Hepatic stellate cell (primary cell): ENCODE measurements around the gene DNASE2B.
A peak's percentile ranks its signal among the peaks of the same experiment; 100 is the strongest.
"Not testable (repeated sequence)": the region's sequence is repeated elsewhere in the genome, so short reads cannot be mapped to it uniquely, and the experiment has no call there.

Source experiments
- DNase-seq: peaks from one replicate; pipeline ENCODE4 v3.0.0; 2011; ENCODE audit warnings: low spot score

The DNASE2B gene

GRCh38 chr1:84412316-84412942 lies 14.1 kb downstream of the DNASE2B start:
- DNase-seq = peak; percentile 49

DNA sequence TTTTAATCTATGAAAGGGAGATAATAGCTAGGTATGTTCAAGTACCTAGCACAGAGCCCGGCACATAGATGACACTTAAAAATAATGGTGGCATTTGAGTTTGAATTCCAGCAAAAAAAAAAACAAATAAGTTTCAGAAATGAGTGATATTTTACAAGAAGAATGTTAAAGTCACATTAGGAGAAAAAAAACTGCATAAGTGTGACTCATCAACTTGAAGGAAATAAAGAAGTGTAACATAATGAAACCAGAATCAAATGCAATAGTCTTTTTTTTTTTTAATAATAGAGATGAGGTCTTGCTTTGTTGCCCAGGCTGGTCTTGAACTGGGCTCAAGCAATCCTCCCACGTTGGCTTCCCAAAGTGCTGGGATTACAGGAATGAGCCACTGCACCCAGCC lies 17.1 kb downstream of the DNASE2B start:
- DNase-seq = no peak

DNA sequence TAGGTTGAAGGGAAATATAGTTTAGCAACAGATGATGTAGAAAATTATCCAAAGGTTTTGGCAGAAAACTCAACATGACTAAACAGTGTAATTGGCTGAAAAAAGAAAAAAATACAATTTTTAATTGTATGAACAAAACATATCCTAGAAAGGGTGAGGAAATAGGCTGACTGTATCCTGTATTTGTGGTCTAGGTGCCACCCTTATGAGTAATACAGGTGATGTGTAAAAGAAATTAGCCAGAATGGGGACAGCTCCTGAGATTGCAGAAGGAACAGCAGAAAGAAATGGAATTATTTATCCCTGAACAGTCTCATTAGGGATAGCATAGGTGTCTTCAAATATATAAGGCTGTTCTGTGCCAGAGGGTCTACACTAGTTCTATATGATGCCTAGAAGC lies 24.6 kb downstream of the DNASE2B start:
- no peak for DNase-seq

DNA sequence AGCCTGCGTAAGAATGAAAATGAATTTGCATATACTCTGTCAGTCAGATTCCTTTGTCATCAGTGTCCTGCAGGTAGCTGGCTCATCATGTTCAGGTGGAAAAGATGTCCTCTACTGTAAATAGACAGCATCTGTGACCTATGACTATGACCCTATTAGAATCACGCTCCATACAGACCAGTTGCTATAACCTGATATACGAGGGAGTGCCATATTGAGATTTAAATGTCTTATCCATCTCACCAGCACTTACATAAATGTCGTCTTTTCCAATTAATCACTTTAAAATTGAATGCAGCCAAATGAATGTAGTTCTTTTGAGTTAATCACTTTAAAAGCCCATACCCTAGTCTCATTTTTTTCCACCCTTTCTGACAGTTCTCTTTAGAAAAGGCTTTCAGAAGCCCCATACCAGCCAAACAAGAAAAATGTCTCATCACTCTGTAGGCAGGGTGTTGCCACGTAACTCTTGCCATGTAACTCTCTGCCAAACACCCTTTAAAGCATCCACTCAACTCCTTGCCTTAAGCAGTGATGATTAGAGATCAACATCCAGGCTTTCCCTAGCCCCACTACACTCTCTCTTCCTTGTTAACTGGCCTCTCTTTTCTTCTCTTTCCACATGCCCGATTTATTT lies 26.3 kb downstream of the DNASE2B start:
- DNase-seq = no peak

DNA sequence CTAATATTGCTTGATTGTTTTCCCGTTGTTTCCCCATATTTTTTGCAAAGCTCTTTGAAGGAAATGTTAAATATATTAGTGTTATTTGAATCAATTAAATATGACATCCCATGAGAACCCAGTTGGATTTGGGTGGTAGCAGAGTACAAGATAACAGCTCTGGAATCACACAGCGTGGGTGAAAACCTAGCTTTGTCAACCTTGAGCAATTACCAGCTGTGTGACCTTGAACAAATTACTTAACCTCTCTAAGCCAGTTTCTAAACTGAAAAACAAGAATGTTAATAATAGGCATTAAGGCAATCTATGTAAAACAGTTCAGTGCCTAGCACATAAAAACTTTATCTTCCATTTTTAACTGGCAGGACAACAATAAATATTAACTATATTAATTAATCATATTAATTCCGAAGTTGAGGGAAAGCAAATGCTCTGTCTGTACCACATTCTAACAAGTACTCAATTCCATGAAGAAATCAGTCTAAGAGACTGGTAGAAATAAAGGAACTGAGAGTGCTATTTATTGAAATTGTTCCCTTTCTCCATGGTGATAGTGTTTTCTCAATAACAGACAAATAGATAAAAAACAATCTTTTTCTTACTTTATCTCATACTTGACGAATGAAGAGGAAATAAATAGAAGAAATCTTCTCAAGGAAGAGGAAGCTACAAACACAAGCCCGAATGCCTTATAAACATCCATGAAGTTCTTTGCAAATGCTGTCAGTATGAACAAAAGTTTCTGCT lies 27.0 kb downstream of the DNASE2B start:
- no peak for DNase-seq

- no peak for DNase-seq
These were observed 28.1 kb downstream of the DNASE2B start for GRCh38 chr1:84426376-84426775.

DNA sequence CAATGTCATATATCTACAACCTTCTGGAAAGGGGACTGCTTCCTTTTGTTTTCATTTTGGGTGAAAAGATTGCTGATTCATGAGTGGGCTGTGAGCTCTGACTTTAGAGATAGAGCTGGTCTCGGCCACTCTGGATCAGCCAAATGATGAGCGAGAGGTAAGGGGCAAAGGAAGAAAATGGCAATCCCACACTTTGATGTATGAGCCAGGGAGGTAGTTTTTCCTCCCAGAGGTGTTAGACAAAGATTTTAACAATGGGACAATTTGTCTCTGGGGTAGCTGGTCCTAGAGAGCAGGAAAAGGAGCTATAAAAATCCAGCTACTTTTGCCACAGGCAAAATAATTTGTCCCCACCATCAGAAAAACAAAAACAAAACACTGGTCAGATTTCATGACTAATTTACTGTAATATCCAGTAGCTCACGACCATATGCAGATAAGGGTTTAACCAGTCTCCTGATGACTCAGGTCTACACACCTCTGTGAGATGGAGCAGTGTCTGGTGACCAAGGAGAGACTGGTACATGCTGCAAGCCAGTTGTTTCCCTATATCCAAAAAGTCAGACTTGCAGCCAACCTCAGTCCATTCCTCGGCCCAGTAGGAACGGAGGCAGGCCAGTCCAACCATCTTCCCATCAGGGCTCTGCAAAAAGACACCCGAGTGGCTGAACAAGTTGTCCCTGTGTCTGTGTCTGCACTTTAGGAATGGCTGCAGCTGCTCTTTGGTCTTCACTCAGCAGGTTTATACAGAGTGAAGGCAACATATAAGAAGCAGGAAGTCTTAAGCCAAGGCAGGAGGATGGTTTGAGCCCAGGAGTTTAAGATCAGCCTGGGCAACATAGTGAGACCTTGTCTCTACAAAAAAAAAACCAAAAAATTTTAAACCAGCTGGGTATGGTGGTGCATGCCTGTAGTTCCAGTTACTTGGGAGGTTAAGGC lies 29.2 kb downstream of the DNASE2B start:
- DNase-seq = no peak

GRCh38 chr1:84428235-84428634 lies 30.0 kb downstream of the DNASE2B start:
- no peak for DNase-seq

DNA sequence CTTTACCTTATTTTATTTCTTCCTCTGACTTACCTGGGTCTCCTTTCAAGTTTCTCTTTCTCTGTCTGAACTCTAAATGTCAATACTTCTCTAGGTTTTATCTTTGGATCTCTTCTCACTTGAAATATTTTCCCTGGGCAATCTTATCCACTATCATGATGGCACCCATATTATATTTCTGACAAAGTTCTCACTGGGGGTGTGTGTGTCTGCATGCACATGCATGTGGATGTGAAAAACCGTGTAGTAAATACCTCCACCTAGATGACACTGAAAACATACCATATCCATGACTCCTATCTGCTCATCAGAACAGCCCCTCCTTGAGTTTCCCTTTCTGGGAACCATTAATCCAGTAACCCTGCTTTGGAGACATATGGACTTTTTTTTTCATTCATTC lies 30.9 kb downstream of the DNASE2B start:
- no peak for DNase-seq

- DNase-seq = no peak
These were observed 32.3 kb downstream of the DNASE2B start for GRCh38 chr1:84430546-84430945.

DNA sequence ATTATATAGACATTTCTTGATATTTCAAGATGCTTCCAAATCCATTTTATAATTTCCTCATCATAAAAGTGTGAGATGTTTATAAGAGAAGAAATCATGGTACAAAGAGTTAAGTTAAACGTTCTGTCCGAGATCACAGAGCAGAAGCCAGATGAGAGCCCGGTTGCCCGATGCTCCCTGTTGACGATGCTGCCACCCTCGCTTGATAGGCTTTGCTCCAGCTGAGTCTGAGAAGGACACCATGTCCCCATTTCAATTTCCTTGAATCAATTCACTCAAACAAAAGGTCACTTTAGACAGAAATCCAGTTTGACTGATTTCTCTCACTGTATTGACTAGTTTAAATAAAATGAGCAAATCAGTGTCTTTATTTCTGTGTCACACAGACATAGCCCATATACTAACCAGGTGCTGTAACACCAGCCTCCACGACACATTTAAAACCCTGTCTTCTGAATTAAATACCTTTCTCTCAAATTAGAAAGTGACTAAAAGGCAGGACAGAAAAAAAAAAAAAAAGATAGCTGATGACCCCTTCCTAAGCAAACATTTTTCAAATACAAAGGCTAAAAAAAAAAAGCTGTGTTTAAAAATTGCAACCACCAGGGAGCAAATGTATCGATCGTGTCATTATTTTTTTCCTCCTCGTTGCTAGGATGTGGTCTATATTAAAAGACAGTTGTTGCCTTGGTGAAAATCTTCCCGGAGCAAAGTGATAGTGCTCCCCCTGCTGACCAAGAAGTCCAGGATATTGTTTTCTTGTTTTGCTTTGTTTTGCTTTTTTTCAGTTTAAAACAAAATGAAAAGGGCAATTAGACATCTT lies 35.2 kb downstream of the DNASE2B start:
- DNase-seq = peak; percentile 54

DNA sequence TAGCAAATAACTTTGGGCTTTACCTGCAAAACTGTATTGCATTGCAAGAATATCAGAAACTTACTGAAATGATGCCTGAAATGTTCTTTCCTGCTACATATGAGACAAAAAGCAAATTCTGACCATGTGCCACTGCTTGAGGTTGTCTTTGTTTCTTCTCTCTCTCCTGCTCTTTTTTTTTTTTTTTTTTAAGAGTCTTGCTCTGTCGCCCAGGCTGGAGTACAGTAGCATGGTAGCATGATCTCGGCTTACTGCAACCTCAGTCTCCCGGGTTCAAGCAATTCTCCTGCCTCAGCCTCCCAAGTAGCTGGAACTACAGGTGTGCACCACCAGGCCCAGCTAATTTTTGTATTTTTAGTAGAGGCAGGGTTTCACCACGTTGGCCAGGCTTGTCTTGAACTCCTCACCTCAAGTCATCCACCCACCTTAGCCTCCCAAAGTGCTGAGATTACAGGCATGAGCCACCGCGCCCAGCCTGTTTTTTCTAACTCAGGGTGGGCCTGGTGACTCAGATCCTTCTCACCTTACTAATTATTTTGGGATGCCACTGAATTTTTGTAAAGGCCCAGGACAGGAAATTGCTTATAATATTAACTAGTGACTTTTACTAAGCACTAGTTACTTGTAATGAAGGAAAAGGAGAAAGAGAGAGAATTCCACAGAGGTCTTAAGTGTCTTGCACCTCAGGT lies 35.9 kb downstream of the DNASE2B start:
- DNase-seq = no peak

DNA sequence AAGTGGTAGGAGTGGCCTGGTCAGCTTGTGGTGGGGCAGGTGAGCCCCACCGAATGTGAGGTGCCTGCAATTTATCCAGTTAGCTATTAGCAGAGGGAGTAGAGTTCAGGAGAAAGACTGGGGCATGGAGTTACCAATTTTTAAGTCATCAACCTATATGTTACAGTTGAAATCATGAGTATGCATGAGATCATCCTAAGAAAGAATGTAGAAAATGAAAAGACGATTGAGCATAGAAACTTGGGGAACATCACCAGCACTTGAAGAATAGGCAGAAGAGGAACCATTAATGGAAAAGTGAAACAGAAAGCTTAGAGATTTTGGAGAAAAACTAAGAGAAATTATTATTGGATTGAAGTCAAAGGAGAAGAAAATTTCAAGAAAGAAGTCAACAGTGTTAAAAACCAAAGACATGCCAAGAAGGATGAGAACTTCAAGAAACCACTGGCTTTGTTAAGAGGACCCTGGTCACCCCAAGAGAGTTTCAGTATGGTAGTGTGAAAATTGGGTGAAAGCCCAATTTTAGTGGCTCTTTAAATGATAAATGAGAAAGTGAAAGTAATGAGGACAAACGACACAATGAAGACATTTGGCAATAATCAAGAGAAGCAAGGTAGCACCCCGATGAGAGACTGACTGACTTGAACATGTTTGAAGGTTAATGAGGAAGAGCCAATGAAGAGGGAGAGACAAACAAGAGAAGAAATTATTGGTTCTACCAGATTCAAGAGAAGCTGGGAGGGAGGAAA lies 36.7 kb downstream of the DNASE2B start:
- DNase-seq = no peak

DNA sequence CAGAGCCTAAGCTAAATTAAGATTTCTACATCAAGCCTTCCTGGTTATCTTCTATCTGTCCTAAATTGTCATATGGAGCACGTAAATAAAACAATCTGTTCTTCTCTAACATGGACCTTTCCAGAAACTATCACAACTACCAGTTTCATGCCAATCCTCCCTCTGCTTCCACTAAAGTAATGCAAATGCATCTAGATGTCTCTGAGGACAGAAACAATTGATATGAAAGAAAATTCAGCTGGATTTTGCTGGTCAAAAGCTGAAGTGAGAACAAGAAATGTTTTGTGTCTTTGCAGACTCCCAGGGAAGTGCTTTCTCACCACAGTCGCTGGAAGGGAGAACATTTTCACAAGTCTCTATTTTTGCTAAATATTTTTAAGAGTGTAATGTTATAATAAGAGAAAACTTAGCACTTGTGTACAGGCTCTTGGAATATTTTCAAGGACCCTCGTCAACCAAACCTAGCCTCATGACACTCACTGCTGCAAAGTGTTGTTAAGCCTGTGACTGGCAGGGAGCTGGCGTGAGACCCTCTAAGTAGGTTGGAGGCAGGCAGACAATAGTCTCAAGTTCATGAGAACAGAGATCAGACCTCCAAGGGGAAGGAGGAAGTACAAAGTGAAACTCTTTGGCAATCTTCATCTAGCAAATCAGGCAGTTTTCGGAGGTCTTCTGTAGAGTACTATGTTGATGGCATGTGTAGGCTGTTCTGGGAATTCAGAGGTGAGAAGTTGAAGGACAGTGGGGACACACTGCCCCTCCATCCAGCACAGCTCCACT lies 38.8 kb downstream of the DNASE2B start:
- no peak for DNase-seq

DNA sequence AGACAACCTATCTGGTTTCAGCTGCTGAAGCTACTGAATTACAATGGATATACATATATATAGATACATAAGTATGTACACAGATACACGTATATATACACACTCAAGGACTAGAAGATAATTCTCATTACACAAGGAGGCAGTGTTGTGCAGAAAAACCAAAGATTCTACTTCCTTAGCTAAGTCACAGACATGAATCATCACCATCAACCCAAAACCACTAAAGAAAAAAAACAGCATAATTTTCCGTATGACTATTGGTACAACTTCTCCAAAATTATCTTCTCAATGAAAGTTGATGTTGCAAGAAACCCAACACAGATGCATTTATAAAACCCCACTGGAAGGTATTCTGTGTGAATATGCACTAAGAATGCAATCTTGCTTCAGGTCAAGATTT lies 44.0 kb downstream of the DNASE2B start:
- DNase-seq = peak; percentile 60

- not testable (repeated sequence) for DNase-seq
These were observed 44.7 kb downstream of the DNASE2B start for GRCh38 chr1:84442747-84443646.

DNA sequence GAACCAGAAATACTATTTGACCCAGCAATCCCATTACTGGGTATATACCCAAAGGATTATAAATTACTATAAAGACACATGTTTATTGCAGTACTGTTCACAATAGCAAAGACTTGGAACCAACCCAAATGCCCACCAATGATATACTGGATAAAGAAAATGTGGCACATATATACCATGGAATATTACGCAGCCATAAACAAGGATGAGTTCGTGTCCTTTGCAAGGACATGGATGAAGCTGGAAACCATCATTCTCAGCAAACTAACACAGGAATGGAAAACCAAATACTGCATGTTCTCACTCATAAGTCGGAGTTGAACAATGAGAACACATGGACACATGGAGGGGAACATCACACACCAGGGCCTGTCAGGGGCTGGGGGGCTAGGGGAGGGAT lies 50.4 kb downstream of the DNASE2B start:
- DNase-seq = not testable (repeated sequence)

DNA sequence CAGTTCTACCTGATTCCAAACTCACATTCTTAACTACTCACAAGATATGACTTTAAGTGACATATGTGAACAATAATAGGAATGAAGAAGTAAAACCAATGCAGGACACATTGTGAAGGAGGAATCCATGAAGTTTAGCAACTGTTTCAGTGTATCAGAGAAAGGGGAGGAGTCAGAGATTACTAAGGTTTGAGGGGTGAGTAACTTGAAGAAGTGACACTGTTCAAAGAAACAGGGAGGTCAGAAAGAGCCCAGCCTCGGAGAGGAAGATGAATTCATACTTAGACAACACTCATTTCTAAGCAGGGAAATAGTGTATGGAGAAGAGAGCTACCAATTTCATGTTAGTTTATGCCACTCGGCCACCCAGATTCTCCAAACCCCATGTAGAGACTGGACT lies 52.6 kb downstream of the DNASE2B start:
- peak; percentile 5 for DNase-seq
